Subcutaneous adipose tissue (tissue), 4 donors: ENCODE measurements around the gene SCRN2. TPM values are rescaled to one million over a fixed set of nuclear protein-coding genes. Genes with fewer than 3 reads are reported as not detected.

ENCODE experiments used
- CTCF ChIP-seq: fragments of 450-650 bp; IDR thresholded peaks from one replicate; pipeline ENCODE4 v1.5.1; 2016; ENCODE audit warnings: low read depth, mild to moderate bottlenecking, control low read depth, antibody characterized with exemption, moderate library complexity
- total RNA-seq, 4 donors: library from RNA; depleted of rRNA; stranded (reverse); fragments of >200 nt; gene quantifications; one replicate each; pipeline ENCODE4 v1.1.0, GENCODE V29; 2016

Gene SCRN2
- total RNA-seq, 4 donors from 2014 or later, result 32.8 to 194 (median 79.8) TPM

DNA sequence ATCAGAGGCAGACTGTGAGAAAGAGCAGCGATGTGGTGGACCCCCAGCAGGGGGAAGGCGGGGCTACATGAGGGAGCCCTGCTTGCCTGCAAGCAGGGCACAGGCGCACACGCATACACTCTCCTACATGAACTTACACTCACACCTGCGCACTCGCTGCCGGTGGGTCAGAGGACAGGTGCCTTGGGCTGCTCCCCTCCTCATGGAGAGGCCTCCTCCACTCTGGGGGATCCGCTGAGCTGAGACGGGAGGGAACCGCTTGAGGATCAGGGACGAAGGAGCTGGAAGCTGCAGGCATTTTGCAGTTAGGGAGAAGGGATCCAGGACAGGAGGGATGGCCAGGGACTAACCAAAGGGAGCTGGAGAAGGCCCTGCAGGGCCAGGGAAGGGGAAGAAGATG is 33.7 kb downstream of the SCRN2 start:
- no peak for TF ChIP-seq CTCF

DNA sequence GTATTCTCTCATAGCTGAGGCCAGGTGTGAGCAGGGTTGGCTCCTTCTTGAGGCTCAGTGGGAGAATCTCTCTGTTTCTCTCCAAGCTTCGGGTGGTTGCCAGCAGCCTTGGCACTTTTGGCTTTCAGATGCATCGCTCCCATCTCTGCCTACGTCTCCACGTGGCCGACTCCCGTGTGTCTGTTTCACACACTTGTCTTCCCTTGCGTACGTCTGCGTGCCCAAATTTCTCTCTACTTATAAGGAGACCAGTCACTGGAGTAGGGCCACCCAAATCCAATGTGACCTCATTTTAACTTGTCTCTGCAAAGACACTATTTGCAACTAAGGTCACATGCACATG is 34.2 kb downstream of the SCRN2 start:
- TF ChIP-seq CTCF, result no peak

GRCh38 chr17:47806026-47806912 is 34.8 kb downstream of the SCRN2 start:
- TF ChIP-seq CTCF, result no peak

DNA sequence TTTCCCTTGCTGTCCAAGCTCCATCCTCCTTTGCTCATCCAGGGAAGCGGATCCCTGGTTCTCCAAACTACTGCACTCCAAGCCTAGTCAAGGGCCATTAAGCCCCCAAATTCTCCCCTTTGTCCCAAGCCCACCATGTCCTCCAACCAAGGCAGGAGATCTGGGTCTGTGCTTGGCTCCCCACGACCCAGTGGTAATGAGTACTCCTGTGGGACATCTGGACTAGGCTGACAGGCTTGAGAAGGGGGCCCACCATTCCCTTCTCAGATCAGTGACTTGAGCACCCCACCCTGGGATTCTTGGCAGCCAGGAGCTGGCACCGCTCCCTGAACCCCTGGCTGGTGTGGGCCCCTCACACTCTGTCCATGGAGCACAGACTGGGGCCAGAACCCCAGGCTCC is 36.6 kb downstream of the SCRN2 start:
- no peak for TF ChIP-seq CTCF

GRCh38 chr17:47803751-47804150 is 37.3 kb downstream of the SCRN2 start:
- TF ChIP-seq CTCF, result no peak

GRCh38 chr17:47803201-47803600 is 37.9 kb downstream of the SCRN2 start:
- no peak for TF ChIP-seq CTCF

DNA sequence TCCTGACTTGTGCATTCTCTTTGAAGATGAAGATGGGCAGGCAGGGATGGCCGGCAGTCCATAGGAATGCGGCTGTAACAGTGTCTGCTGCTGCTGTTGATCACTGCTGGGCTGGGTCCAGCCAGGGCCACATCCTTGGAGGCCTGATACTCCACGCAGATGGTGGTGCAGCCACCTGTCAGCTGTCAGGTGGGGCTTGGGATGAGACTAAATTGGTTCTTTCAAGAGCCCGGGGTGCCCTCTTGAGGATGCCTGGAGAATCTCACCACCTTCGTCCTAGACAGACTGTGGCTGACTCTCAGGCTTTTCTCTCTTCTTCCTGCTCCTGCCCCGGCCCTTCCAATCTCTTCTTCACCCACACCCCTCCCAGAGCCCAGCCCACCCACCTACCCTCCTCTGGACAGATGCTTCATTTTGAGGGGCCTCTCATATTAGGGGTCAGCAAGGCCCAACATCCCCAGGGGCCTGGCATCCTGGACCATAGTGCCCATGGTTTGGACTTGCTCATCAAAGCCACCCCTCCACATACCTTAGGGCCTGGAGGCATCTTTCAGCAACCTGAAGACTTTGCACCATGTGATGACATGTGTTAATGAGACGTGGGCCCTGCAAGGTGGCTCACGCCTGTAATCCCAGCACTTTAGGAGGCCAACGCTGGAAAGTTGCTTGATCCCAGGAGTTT is 38.6 kb downstream of the SCRN2 start:
- TF ChIP-seq CTCF, result no peak
